Activated T-helper 1 cell treated with anti-CD3 and anti-CD28 coated beads, Interleukin-2, amount 50 U/mL, for 16 hours (primary cell): ENCODE measurements around the gene NUFIP1.
"Not testable (repeated sequence)": the region's sequence is repeated elsewhere in the genome, so short reads cannot be mapped to it uniquely, and the experiment has no call there.

Source experiments
- DNase-seq, 2 donors: peaks; one replicate each; pipeline ENCODE4 v3.0.0-alpha.2; 2020; ENCODE audit warnings: low read depth in 1 of 2, low spot score in 1 of 2

NUFIP1 gene

GRCh38 chr13:44969551-44970484 is 19.5 kb downstream of the NUFIP1 start:
- DNase-seq = no peak

- DNase-seq = no peak
These were observed 20.8 kb downstream of the NUFIP1 start for GRCh38 chr13:44968434-44968815.

- DNase-seq = no peak
These were observed 21.4 kb downstream of the NUFIP1 start for GRCh38 chr13:44967704-44968433.

- no peak for DNase-seq
These were observed 27.3 kb downstream of the NUFIP1 start for GRCh38 chr13:44961997-44962396.

GRCh38 chr13:44955406-44955805 is 33.9 kb downstream of the NUFIP1 start:
- no peak for DNase-seq

GRCh38 chr13:44954224-44954623 is 35.0 kb downstream of the NUFIP1 start:
- DNase-seq = no peak

GRCh38 chr13:44952671-44953070 is 36.6 kb downstream of the NUFIP1 start:
- DNase-seq = no peak

- DNase-seq = no peak
These were observed 38.1 kb downstream of the NUFIP1 start for GRCh38 chr13:44951184-44951583.

- DNase-seq = not testable (repeated sequence)
These were observed 45.9 kb downstream of the NUFIP1 start for GRCh38 chr13:44943411-44943810.

GRCh38 chr13:44938854-44939253 is 50.4 kb downstream of the NUFIP1 start:
- DNase-seq = no peak

- no peak for DNase-seq
These were observed 53.0 kb downstream of the NUFIP1 start for GRCh38 chr13:44936246-44936645.

- no peak for DNase-seq
These were observed 54.5 kb downstream of the NUFIP1 start for GRCh38 chr13:44934724-44935123.

- no peak for DNase-seq
These were observed 56.4 kb downstream of the NUFIP1 start for GRCh38 chr13:44932850-44933251.

GRCh38 chr13:44932171-44932849 is 57.0 kb downstream of the NUFIP1 start:
- no peak for DNase-seq

GRCh38 chr13:44930963-44931623 is 58.2 kb downstream of the NUFIP1 start:
- DNase-seq = no peak

- no peak for DNase-seq
These were observed 59.0 kb downstream of the NUFIP1 start for GRCh38 chr13:44930280-44930679.

- no peak for DNase-seq
These were observed 59.6 kb downstream of the NUFIP1 start for GRCh38 chr13:44929692-44930091.

GRCh38 chr13:44927968-44928367 is 61.3 kb downstream of the NUFIP1 start:
- DNase-seq = no peak

- no peak for DNase-seq
These were observed 67.1 kb downstream of the NUFIP1 start for GRCh38 chr13:44921931-44922758.

- DNase-seq = no peak
These were observed 67.9 kb downstream of the NUFIP1 start for GRCh38 chr13:44921246-44921877.
